Esophagus muscularis mucosa (tissue), 3 donors: ENCODE measurements around the gene TPM3.

Experiments
- CTCF ChIP-seq, 3 experiments: fragments of 200-600 bp in 2 of 3; fragments of 450-650 bp in 1 of 3; sonication (generic) in 2 of 3; IDR thresholded peaks; one replicate each; pipeline ENCODE4 v1.5.1; 2017 to 2019; ENCODE audit warnings: antibody characterized with exemption in 3 of 3, mild to moderate bottlenecking in 2 of 3, moderate library complexity in 1 of 3
- POLR2A ChIP-seq: fragments of 450-650 bp; IDR thresholded peaks from one replicate; pipeline ENCODE4 v1.6.1; 2017; ENCODE audit warnings: antibody characterized with exemption, moderate library complexity, mild to moderate bottlenecking, low read depth

GRCh38 chr1:154186852-154187501, 4.9 kb downstream of the TPM3 start:
- TF ChIP-seq CTCF (IDR thresholded peaks at IDR 0.05) (no peak), POLR2A (no peak)
